Measurements from ENCODE around the gene PTCH1.

- TF ChIP-seq CTCF (IDR thresholded peaks at IDR 0.05 in 2 of 3, conservative IDR thresholded peaks at IDR 0.05 in 1 of 3; ENCODE audit: borderline replicate concordance in 1 of 3, insufficient read depth in 1 of 3, low read depth in 2 of 3, low read length in 2 of 3): no peak
- TF ChIP-seq ATF3 (IDR thresholded peaks at IDR 0.05): no peak
Observed at GRCh38 chr9:95460518-95461164, 56.1 kb downstream of the PTCH1 start.

All from HCT116 (cell line).